ENCODE data around the gene GTPBP8.
"Not testable (repeated sequence)": the region's sequence is repeated elsewhere in the genome, so short reads cannot be mapped to it uniquely, and the experiment has no call there.

GTPBP8 gene

DNA sequence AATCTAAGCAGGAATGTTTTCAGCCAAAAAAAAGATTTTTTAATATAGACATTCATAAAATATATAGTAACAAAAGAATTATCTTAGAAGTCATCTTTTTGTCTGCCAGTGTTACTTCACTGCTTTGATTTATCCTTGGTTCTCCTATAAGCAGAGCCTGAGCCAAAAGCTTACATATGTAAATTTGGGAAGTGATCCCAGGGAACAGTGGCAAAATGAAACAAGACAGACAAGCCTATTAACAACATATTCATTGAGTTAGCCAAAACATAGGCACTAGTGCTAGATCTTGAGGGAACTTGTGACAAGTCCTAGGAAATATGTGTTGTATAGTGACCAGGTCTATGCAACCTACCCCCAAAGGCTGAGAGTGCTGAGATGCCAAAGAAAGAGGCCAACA is 11.3 kb downstream of the GTPBP8 start:
- DNase-seq: no peak

DNA sequence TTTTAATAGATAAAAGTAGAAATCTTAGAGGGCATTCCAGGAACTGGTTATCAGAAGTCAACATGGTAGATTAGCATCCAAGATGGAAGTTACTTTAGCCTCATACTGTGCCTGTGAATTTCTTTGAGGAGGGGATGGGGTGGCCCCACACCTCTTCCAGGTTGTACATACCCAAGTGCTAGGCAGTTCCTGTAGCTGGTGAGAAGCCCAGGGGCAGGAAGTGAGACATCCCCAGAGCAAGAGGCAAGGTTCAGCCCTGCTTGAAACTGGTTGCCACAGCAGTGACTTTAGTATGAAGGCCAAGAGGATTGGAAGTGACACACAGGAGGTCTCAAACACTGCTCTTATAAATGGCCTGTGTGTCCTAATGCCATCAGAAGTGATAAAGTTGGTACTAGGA is 11.9 kb downstream of the GTPBP8 start:
- peak in 2 of 4 experiments; percentile 20 to 40 for DNase-seq

DNA sequence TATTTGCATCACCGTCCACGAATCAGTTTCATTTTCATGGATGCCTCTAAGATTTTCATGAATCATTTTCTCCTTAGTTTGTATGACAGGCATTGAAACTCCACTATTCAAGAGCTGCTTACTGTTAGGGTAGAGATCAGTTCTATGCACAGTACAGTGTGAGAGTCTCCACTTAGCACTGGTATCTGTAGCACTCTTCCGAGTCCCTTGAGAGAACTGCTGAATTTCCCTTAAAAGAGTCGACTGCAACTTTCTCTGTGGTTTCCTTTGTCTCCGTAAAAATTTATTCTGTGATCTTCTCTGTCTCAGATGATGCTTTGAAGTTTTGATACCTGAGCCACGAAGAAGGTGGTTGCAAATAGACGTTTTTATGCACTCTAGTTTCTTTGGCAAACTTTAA is 14.8 kb downstream of the GTPBP8 start:
- DNase-seq: no peak

DNA sequence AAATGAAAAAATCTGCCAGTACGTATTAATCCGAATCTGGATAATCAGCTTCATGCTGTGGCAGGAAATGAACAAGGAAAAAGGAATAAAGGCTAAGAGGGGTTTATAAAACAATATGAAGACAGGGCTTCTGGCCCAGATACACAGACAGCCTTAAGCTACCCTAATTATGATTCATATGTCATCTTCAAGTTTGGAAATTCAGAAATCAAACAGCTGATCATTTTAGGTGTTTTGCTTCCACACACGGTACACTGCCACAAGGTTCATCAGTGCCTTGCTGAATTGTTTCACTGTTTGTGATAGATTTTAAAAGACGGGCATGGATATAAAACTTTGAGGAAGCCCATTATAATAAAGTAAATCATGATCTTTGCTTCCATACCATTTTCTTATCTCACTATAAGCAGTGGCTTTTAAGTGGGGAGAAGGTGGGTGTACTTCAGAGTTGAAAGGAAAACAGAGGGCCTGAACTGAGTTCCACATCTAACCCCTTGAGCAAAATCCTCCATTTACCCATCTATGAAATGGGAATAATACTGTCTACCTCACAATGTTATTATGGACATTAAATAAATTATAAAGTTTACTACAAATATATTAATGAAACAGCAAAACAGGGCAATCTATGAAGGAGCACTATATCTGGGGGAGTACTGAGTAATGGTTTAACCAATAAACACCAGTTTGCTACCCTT is 15.7 kb downstream of the GTPBP8 start:
- DNase-seq: no peak

DNA sequence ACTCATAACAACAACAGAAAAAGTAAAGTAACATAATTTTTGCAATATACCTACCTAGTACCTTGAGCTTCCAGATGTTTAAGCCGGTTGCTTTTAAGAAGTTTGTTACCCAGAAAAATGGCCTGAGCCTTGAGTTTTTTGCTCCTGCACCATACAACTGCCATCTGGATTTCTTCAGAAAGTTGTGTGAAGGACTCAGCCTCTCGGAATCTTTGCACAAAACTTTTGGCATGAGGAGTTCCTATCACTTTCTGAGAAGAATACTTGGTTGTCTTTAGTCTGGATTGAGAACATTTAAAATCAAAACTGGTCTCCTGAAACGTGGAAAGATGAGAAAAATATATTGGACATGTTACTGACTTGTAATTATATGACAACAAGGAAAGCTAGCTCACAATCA is 17.3 kb downstream of the GTPBP8 start:
- no peak for DNase-seq

DNA sequence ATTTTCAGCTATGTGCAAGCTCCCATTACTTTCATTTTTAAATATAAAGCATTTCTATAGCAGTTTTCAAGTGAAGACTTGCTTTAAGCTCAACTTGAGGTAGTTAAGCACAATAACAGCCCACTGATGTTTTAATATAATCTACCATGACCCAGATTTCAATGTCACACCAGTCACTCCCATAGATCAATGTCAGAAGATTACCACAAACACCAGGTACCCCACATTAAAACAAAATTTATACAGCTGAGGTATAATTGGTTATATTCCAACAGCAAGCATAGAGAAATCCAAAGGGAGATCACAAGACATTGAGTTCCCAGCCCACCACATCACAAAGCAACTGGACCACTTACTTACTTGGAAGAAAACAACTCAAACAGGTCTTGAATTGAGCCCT is 22.8 kb downstream of the GTPBP8 start:
- DNase-seq: no peak

DNA sequence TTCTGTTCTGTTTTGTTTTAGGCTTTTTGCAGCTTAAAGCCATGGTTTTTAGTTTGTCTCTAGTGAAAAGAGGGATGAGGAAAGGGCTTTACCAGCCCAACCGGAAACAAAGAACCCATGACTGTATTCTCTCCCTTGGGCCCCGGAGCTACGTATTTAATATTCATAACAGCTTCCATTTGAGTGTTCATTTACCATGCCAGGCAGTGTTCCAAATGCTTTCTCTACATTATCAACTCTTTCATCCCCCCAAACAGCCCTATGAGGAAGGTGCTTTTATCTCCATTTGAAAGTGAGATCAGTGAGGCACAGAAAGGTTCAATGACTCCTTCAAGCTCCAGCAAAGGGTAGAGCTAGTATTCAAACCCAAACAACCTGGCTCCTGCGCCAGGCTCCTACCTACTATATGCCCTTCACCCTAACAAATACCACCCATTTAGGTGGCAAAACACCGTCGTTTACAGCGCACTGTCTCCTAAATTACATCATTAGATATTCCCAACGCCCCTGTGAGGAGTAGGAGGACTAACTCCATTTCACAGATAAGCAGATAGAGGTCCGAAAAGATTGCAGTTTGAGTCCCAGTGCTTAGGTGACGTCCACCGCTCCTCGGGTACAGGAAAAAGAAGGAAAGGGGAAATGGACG is 27.9 kb downstream of the GTPBP8 start:
- no peak for DNase-seq

DNA sequence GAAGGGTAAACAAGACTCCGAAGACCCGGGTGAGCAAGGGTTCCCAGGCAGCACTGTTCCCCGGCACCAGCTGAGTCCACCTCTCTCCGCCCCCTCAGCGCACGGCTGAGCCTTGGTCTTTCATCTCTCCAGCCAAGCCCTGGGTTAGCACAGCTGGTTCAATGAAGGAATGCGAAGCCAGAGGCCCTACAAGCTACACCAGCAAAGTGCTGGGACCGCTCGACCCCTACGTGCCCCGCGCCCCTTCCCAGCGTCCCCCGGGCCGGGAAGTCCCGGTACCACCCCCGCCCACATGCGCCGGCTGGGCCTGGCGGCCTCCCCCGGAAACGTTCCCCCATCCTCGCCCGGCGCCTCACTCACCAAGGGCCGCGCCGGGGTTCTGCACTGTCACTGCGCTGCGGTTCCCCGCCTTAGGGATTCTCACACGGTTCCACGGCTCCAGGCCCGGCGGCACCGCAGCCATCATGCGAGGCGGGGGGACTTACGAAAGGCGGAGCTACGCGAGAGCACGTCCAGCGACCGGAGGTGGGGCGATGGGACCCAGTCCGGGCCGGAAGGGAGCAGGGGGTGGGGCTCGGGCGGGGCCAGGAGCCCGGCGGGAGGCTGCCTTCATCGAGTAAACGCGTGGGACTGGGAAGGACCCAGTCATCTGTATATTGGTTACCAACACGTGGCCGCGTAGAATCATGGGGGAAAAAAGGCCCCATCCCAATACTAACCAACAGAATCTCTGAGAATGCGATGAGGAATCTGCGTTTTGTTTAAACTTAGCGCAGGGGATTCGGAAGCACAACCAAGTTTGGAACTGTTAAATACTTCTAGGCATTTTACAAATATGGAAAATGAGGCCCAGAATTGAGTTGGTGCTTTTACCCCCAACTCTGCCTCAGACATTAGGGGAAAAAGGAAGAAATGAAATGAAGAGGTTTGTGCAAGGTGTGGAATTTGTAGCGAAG is 28.7 kb downstream of the GTPBP8 start:
- peak; percentile 63 to 90 (median 66) for DNase-seq

DNA sequence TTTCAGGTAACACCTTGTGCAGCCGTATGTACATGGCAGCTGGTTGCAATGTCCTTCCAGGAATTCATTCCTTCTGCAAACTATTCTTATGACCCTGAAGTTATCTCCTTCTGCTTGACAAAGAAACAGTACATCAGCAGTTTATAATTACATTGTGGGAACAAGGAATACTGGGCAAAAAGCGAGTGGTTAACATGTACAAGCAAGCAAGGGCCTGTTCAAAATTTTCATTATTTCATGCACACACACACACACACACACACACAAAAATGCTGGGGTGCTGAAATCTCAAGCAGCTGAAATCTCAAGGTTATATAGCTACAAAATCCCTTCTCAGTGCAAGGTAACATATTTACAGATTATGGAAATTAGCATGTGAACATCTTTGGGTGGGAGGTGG is 30.7 kb downstream of the GTPBP8 start:
- DNase-seq: no peak

DNA sequence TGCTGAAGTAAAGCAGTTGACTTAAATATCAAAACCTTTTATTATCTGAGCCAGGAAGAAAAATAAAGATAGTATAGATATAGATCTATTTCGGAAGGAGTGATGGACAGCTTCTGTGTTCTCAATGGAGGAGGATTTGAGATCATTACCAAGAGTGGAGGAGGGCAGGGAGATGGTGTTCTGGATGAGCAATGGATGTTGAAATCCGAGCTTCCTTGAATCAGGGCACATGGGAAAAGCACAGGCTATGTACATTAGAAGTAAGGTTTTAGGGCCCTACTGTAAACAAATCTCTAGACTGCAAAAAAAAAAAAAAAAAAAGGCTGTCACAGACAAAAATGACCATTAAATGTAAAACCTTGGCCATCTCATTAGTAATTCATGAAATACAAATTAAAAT is 43.2 kb downstream of the GTPBP8 start:
- no peak for DNase-seq

DNA sequence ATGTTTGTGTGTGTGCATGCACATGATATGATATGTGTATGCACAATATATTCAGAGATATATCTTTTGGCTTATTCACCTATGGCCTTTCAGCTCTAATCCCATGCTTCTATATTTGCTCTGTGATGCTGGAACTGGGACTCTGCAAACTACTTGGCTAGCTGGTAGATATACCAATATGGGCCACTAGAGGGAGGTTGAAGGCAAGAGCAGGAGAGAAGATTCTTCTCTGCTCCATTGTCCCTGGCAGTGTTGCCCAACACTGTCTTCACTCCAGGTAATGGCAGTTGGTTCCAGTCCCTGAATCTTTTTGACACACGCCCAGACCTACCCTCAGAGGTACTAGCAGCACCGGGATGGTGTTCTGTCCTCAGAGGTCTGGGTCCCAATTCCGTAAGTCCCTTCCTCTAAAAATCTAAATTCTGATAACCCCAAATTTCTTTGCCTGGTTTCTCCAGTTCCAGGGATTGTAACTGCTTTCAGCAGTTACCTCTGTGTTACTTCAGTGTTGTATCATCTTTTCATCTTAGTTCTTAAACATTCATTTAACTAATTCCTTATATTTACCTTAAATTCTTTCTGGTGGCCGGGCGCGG is 44.7 kb downstream of the GTPBP8 start:
- DNase-seq: no peak

DNA sequence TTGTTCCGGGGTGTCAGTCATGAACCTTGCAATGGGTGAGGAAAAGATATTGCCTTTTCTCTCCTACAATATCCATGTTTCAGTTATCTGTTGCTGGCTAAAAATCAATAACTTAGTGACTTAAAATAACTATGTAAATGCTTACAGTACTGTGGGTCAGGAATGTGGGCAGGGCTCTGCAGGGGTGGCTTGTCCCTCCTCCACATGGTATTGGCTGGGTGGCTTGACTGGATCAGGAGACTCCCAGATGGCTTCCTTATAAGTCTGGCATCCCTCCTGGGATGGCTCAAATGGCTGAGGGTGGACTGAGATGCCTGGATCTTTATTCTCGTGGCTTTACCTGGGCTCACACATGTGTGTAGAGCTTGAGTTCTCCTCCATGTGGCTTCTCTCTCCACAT is 47.5 kb downstream of the GTPBP8 start:
- DNase-seq: no peak

DNA sequence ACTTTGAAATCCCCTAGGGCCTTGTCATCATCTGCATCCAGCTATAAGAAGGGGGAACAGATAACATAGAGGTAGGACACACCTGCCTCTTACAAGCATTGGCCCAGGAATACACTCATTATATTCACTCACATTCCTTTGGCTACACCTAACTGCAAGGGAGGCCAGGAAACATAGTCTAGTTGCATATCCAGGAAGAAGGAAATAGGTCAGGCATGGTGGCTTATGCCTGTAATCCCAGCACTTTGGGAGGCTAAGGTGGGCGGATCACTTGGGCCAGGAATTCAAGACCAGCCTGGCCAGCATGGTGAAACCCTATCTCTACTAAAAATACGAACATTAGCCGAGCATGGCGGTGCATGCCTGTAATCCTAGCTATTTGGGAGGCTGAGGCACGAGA is 48.8 kb downstream of the GTPBP8 start:
- no peak for DNase-seq

DNA sequence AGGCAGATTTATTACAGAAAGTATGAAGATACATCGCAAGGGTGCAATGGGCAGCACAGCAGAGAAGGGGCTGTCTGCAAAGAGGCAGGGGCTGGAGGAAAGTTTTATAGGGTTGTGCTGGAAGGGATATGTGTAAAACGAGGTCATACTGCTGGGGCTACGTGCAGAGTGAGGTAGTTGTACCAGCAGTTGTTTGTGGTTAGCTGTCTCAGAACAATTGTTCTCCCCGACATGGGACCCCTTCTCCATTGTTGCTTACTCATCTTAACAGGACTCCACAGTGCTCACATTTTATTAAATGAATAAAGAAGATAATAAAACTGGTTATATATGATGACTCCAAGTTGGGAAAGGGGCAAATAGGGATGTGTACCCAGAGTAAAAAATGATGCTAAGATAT is 49.4 kb downstream of the GTPBP8 start:
- DNase-seq: no peak

DNA sequence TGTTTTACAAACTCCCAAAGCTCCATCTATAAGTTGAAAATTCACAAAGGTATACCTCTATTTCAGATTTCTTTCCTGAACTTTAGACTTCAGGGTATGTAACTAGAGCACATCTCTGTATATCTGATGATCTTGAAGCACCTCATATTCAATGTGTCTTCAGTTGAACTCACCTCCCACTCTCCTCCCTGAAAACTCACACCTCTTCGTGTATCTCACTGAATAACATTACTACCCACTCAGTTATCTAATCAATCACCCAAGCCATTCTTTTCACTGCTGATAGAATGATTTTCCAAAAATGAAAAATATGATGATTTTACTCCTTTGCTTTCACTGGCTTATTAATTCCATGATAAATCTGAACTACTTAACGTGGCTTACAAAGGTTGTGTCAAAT is 52.9 kb downstream of the GTPBP8 start:
- no peak for DNase-seq

DNA sequence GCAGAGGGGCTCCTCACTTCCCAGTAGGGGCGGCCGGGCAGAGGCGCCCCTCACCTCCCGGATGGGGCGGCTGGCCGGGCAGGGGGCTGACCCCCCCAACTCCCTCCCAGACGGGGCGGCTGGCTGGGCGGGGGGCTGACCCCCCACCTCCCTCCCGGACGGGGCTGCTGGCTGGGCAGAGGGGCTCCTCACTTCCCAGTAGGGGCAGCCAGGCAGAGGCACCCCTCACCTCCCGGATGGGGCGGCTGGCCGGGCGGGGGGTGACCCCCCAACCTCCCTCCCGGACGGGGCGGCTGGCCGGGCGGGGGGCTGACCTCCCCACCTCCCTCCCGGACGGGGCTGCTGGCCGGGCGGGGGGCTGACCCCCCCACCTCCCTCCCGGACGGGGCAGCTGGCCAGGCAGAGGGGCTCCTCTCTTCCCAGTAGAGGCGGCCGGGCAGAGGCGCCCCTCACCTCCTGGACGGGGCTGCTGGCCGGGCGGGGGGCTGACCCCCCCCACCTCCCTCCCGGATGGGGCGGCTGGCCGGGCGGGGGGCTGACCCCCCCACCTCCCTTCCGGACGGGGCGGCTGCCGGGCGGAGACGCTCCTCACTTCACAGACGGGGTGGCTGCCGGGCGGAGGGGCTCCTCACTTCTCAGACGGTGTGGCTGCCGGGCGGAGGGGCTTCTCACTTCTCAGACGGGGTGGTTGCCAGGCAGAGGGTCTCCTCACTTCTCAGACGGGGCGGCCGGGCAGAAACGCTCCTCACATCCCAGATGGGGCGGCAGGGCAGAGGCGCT is 55.6 kb downstream of the GTPBP8 start:
- DNase-seq: not testable (repeated sequence)

DNA sequence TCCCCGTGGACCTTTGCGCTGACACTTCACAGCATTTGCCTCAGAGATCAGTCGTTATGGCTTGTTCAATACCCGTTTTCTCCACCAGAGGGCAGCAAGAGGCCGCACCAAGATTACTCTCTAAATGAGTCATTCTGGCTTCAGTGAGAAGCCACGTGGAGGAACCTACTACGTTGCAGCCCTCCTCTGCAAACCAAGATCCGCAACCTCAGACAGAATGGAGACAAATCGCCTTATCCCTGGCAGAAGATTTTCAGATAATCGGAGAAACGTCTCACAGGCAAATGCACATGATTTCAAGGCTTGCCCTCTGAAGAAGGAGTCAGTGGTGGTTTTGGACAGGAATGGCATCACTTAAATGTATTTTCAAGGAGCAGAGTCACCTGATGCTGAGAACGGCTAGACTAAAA is 60.5 kb downstream of the GTPBP8 start:
- peak; percentile 58 to 85 (median 70) for DNase-seq

Measured in activated naive CD4-positive, alpha-beta T cell (primary cell).